HepG2 (cell line): ENCODE results near the gene NFATC2. TPM values are rescaled to one million over a fixed set of nuclear protein-coding genes. Genes with fewer than 3 reads are reported as not detected.
A peak's percentile ranks its signal among the peaks of the same experiment; 100 is the strongest.

Experiments
- ELF3 ChIP-seq: IDR thresholded peaks from 2 replicates; pipeline ENCODE4 v1.6.1; 2016; ENCODE audit warnings: missing genetic modification reagents, missing compliant biosample characterization
- GATA4 ChIP-seq: sonication (generic); IDR thresholded peaks from 2 replicates; pipeline ENCODE4 v1.6.1; 2016; ENCODE audit warnings: antibody characterized with exemption, low read depth, borderline replicate concordance
- GRHL1 ChIP-seq: sonication (generic); formaldehyde crosslinking; conservative IDR thresholded peaks from 2 replicates; pipeline ENCODE4 v1.8.0; 2022; ENCODE audit warnings: missing genetic modification reagents
- MBNL3 ChIP-seq: fragments of 250-450 bp; sonication (Bioruptor Pico); conservative IDR thresholded peaks from 2 replicates; pipeline ENCODE4 v1.8.0; 2022; ENCODE audit warnings: mild to moderate bottlenecking, inconsistent platforms
- NFE2L2 ChIP-seq: fragments of 150-350 bp; IDR thresholded peaks from 2 replicates; pipeline ENCODE4 v1.6.1; 2014; ENCODE audit warnings: low read length
- NR1H2 ChIP-seq: sonication (generic); formaldehyde crosslinking; IDR thresholded peaks from 2 replicates; pipeline ENCODE4 v1.8.1; 2022; ENCODE audit warnings: low read depth, missing genetic modification reagents, borderline replicate concordance
- PAWR ChIP-seq: sonication (generic); formaldehyde crosslinking; IDR thresholded peaks from 2 replicates; pipeline ENCODE4 v1.4.0; 2020; ENCODE audit warnings: missing genetic modification reagents, mild to moderate bottlenecking, borderline replicate concordance
- SRSF9 ChIP-seq: fragments of 200-400 bp; formaldehyde crosslinking; IDR thresholded peaks from 2 replicates; pipeline ENCODE4 v1.6.1; 2018; ENCODE audit warnings: borderline replicate concordance, mild to moderate bottlenecking, low read depth, low read length; ENCODE audit not compliant: insufficient read depth, poor library complexity, severe bottlenecking
- TBL1XR1 ChIP-seq: fragments of 150-350 bp; IDR thresholded peaks from 2 replicates; pipeline ENCODE4 v1.6.1; 2014; ENCODE audit warnings: borderline replicate concordance, low read length; ENCODE audit not compliant: partially characterized antibody
- TEAD3 ChIP-seq: optimal IDR thresholded peaks from 2 replicates; pipeline ENCODE3; 2016; ENCODE audit warnings: borderline replicate concordance
- ZBTB21 ChIP-seq: sonication (generic); formaldehyde crosslinking; IDR thresholded peaks from 2 replicates; pipeline ENCODE4 v1.4.0; 2020; ENCODE audit warnings: missing genetic modification reagents
- ZMYM3 ChIP-seq: sonication (generic); formaldehyde crosslinking; IDR thresholded peaks from 2 replicates; pipeline ENCODE4 v1.5.1; 2020; ENCODE audit warnings: mild to moderate bottlenecking, missing genetic modification reagents
- ZNF670 ChIP-seq: sonication (generic); formaldehyde crosslinking; IDR thresholded peaks from 2 replicates; pipeline ENCODE4 v1.8.0; 2022; ENCODE audit warnings: mild to moderate bottlenecking, missing genetic modification reagents, borderline replicate concordance
- ZNF720 ChIP-seq: sonication (generic); formaldehyde crosslinking; IDR thresholded peaks from 2 replicates; pipeline ENCODE4 v1.4.0; 2020; ENCODE audit warnings: missing genetic modification reagents
- polyA plus RNA-seq, 8 experiments: library from polyadenylated mRNA; depleted of rRNA in 3 of 8; stranded (reverse) in 7 of 8; unstranded in 1 of 8; fragments of >200 nt; fragmentation: Illumina TruSeq in 4 of 8; extraction: Trizol in 4 of 8; gene quantifications; 2 replicates each; pipeline versions ENCODE4 v1.2.1 to v1.2.3, GENCODE V29; 2011 to 2016; ENCODE audit warnings: low read depth in 4 of 8, missing spikeins in 1 of 8, mixed read lengths in 1 of 8; ENCODE audit not compliant: insufficient read depth in 1 of 8
- total RNA-seq, 5 experiments: library from RNA; depleted of rRNA; stranded (reverse); fragments of >200 nt; fragmentation: Illumina TruSeq; extraction: Trizol; gene quantifications; 2 replicates each; pipeline ENCODE4 v1.2.3, GENCODE V29; 2016; ENCODE audit warnings: low read depth in 1 of 5
- TF ChIP-seq, protein P1 (sequence below): sonication (generic); formaldehyde crosslinking; IDR thresholded peaks from 2 replicates; pipeline ENCODE4 v1.4.0; 2020; ENCODE audit warnings: missing genetic modification reagents
- TF ChIP-seq, protein P2 (sequence below): sonication (generic); formaldehyde crosslinking; IDR thresholded peaks from 2 replicates; pipeline ENCODE4 v1.4.0; 2020; ENCODE audit warnings: mild to moderate bottlenecking, missing genetic modification reagents, borderline replicate concordance
- TF ChIP-seq, protein P3 (sequence below): sonication (generic); formaldehyde crosslinking; IDR thresholded peaks from 2 replicates; pipeline ENCODE4 v1.4.0; 2020; ENCODE audit warnings: mild to moderate bottlenecking, missing genetic modification reagents
- TF ChIP-seq, protein P4 (sequence below): IDR thresholded peaks from 2 replicates; pipeline ENCODE4 v1.4.0; 2020; ENCODE audit warnings: mild to moderate bottlenecking, missing genetic modification reagents

NFATC2 gene
- total and polyA plus RNA-seq, 2 of the 13 experiments (the other 11 are each of a cell fraction or from before 2014, with no cell fraction given) = 1.9 to 3.3 TPM

- TF ChIP-seq NR1H2 (CRISPR knock-in tag) (no peak), GATA4 (no peak), TEAD3 (CRISPR knock-in tag) (no peak), ELF3 (CRISPR knock-in tag) (0 out of 2 replicates have a peak, but pooled peaks have one; percentile 31), NFE2L2 (no peak), SRSF9 (no peak), ZNF720 (CRISPR knock-in tag) (no peak), MBNL3 (CRISPR knock-in tag) (no peak), ZBTB21 (no peak), TBL1XR1 (no peak), PAWR (no peak), ZMYM3 (no peak), ZNF670 (CRISPR knock-in tag) (no peak), GRHL1 (no peak)
- TF ChIP-seq, protein P1, sequence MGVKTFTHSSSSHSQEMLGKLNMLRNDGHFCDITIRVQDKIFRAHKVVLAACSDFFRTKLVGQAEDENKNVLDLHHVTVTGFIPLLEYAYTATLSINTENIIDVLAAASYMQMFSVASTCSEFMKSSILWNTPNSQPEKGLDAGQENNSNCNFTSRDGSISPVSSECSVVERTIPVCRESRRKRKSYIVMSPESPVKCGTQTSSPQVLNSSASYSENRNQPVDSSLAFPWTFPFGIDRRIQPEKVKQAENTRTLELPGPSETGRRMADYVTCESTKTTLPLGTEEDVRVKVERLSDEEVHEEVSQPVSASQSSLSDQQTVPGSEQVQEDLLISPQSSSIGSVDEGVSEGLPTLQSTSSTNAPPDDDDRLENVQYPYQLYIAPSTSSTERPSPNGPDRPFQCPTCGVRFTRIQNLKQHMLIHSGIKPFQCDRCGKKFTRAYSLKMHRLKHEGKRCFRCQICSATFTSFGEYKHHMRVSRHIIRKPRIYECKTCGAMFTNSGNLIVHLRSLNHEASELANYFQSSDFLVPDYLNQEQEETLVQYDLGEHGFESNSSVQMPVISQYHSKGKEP (CRISPR knock-in tag) = no peak
- TF ChIP-seq, protein P2, sequence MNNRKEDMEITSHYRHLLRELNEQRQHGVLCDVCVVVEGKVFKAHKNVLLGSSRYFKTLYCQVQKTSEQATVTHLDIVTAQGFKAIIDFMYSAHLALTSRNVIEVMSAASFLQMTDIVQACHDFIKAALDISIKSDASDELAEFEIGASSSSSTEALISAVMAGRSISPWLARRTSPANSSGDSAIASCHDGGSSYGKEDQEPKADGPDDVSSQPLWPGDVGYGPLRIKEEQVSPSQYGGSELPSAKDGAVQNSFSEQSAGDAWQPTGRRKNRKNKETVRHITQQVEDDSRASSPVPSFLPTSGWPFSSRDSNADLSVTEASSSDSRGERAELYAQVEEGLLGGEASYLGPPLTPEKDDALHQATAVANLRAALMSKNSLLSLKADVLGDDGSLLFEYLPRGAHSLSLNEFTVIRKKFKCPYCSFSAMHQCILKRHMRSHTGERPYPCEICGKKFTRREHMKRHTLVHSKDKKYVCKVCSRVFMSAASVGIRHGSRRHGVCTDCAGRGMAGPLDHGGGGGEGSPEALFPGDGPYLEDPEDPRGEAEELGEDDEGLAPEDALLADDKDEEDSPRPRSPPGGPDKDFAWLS = no peak
- TF ChIP-seq, protein P3, sequence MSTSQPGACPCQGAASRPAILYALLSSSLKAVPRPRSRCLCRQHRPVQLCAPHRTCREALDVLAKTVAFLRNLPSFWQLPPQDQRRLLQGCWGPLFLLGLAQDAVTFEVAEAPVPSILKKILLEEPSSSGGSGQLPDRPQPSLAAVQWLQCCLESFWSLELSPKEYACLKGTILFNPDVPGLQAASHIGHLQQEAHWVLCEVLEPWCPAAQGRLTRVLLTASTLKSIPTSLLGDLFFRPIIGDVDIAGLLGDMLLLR (CRISPR knock-in tag) = 0 out of 2 replicates have a peak, but pooled peaks have one; percentile 4
- TF ChIP-seq, protein P4, sequence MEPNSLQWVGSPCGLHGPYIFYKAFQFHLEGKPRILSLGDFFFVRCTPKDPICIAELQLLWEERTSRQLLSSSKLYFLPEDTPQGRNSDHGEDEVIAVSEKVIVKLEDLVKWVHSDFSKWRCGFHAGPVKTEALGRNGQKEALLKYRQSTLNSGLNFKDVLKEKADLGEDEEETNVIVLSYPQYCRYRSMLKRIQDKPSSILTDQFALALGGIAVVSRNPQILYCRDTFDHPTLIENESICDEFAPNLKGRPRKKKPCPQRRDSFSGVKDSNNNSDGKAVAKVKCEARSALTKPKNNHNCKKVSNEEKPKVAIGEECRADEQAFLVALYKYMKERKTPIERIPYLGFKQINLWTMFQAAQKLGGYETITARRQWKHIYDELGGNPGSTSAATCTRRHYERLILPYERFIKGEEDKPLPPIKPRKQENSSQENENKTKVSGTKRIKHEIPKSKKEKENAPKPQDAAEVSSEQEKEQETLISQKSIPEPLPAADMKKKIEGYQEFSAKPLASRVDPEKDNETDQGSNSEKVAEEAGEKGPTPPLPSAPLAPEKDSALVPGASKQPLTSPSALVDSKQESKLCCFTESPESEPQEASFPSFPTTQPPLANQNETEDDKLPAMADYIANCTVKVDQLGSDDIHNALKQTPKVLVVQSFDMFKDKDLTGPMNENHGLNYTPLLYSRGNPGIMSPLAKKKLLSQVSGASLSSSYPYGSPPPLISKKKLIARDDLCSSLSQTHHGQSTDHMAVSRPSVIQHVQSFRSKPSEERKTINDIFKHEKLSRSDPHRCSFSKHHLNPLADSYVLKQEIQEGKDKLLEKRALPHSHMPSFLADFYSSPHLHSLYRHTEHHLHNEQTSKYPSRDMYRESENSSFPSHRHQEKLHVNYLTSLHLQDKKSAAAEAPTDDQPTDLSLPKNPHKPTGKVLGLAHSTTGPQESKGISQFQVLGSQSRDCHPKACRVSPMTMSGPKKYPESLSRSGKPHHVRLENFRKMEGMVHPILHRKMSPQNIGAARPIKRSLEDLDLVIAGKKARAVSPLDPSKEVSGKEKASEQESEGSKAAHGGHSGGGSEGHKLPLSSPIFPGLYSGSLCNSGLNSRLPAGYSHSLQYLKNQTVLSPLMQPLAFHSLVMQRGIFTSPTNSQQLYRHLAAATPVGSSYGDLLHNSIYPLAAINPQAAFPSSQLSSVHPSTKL (CRISPR knock-in tag) = no peak
These were observed at the start of gene NFATC2 (continued) for GRCh38 chr20:51542571-51543421.
